Measurements from ENCODE around the gene MDGA2. TPM values are rescaled to one million over a fixed set of nuclear protein-coding genes. Genes with fewer than 3 reads are reported as not detected.
A peak's percentile ranks its signal among the peaks of the same experiment; 100 is the strongest.

The MDGA2 gene
- total RNA-seq, 1 donor from 2014 or later = 0.75 TPM

- no peak for TF ChIP-seq CTCF (IDR thresholded peaks at IDR 0.05; ENCODE audit: insufficient read depth, low read length, poor library complexity, severe bottlenecking)
- H3K36me3 ChIP-seq (ENCODE audit: control insufficient read depth, insufficient read depth, low read length) = no peaks in the 10 kb centered on the region
- no peak for DNase-seq (ENCODE audit: low read depth)
- H3K4me3 ChIP-seq (ENCODE audit: low read depth, low read length) = no peak overlapping the region
- H3K27me3 ChIP-seq (ENCODE audit: control insufficient read depth, insufficient read depth, low read length) = no peaks in the 10 kb centered on the region
Observed at GRCh38 chr14:47471075-47471474, 204.3 kb downstream of the MDGA2 start.

GRCh38 chr14:47466916-47467315, 208.5 kb downstream of the MDGA2 start:
- no peak for TF ChIP-seq CTCF (IDR thresholded peaks at IDR 0.05; ENCODE audit: insufficient read depth, low read length, poor library complexity, severe bottlenecking)
- no peak for DNase-seq (ENCODE audit: low read depth)
- Histone ChIP-seq H3K36me3 (ENCODE audit: control insufficient read depth, insufficient read depth, low read length) (no peaks in the 10 kb centered on the region), H3K4me3 (ENCODE audit: low read depth, low read length) (no peak overlapping the region), H3K27me3 (ENCODE audit: control insufficient read depth, insufficient read depth, low read length) (no peaks in the 10 kb centered on the region)

DNA sequence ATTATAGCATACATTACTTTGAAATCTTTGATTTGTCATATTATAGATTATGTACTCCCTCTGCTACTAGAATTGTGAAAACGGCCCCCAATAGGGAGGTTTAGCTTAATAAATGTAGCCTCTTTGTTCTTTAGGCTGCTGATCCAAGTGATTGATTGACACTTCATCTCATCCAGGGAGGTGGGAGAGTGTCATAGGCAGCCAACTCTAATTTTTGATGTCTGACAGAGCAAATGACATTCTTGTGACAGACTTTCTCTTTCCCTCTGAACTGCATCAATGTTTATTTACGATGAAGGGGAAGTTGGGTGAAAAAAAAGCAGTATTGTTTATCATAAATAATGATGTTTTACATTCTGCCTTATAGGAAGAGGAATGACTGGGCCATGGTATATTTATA, 221.4 kb downstream of the MDGA2 start:
- TF ChIP-seq CTCF (IDR thresholded peaks at IDR 0.05; ENCODE audit: insufficient read depth, low read length, poor library complexity, severe bottlenecking) = no peak
- Histone ChIP-seq H3K27me3 (ENCODE audit: control insufficient read depth, insufficient read depth, low read length) (no peaks in the 10 kb centered on the region), H3K36me3 (ENCODE audit: control insufficient read depth, insufficient read depth, low read length) (no peaks in the 10 kb centered on the region), H3K4me3 (ENCODE audit: low read depth, low read length) (no peak overlapping the region)
- no peak for DNase-seq (ENCODE audit: low read depth)

DNA sequence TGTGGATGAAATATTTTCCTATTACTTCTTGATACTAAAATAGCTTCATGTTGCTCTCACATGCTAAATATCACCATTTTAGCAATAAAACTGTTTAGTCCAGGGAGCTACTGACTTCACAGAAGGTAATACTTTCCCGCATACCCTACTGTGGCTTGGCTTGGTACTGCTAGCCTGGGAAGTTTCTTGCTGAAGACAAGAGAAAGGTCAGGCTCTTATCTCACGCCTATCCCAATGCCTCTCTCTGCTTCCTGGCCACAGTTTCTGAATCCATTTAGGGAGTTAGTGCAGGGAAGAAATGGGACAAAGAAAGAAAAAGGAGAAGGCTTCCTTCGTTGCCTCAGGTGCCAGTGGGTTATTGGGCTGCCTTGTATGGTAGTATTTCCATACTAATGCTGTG, 228.3 kb downstream of the MDGA2 start:
- no peaks in the 10 kb centered on the region for H3K36me3 ChIP-seq (ENCODE audit: control insufficient read depth, insufficient read depth, low read length)
- TF ChIP-seq CTCF (IDR thresholded peaks at IDR 0.05; ENCODE audit: insufficient read depth, low read length, poor library complexity, severe bottlenecking) = no peak
- H3K4me3 ChIP-seq (ENCODE audit: low read depth, low read length) = no peak overlapping the region
- no peak for DNase-seq (ENCODE audit: low read depth)
- H3K27me3 ChIP-seq (ENCODE audit: control insufficient read depth, insufficient read depth, low read length) = no peaks in the 10 kb centered on the region

GRCh38 chr14:47442211-47442610, 233.2 kb downstream of the MDGA2 start:
- no peak overlapping the region for H3K4me3 ChIP-seq (ENCODE audit: low read depth, low read length)
- DNase-seq (ENCODE audit: low read depth) = peak; percentile 87
- peak; percentile 75 for TF ChIP-seq CTCF (IDR thresholded peaks at IDR 0.05; ENCODE audit: insufficient read depth, low read length, poor library complexity, severe bottlenecking)

DNA sequence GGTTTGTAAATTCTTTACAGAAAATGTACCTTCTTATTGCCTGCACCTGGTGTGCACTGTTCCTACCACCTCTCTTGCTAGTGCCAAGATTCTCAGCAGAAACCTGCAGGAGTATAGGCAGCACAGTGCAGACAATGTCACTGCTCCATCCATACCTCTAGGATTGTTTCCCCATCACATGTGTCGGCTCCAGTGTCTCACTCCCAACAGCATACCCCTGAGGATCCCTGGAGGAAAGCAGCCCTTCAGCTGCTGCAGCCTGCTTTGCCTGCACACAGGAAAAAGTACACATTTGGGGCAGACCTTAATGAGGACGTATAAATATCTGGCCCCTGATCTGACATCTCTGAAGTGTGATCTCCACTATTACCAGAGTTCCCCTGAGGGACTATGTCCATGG, 235.5 kb downstream of the MDGA2 start:
- no peaks in the 10 kb centered on the region for H3K36me3 ChIP-seq (ENCODE audit: control insufficient read depth, insufficient read depth, low read length)

More at GRCh38 chr14:47442211-47442610, 233.2 kb downstream of the MDGA2 start:
- Histone ChIP-seq H3K27me3 (ENCODE audit: control insufficient read depth, insufficient read depth, low read length) (no peaks in the 10 kb centered on the region), H3K36me3 (ENCODE audit: control insufficient read depth, insufficient read depth, low read length) (no peaks in the 10 kb centered on the region)

More for the DNA sequence above, 235.5 kb downstream of the MDGA2 start:
- Histone ChIP-seq H3K27me3 (ENCODE audit: control insufficient read depth, insufficient read depth, low read length) (no peaks in the 10 kb centered on the region), H3K4me3 (ENCODE audit: low read depth, low read length) (no peak overlapping the region)
- TF ChIP-seq CTCF (IDR thresholded peaks at IDR 0.05; ENCODE audit: insufficient read depth, low read length, poor library complexity, severe bottlenecking) = no peak
- DNase-seq (ENCODE audit: low read depth) = no peak

Measured in kidney epithelial cell (primary cell).